GM19025 (cell line): ENCODE results near the gene OTOF.

ENCODE experiments used
- ATAC-seq: cut with Tn5 transposase; IDR thresholded peaks from one replicate; pipeline ENCODE4 v1.9.1; 2021; ENCODE audit warnings: mild to moderate bottlenecking, low read depth, moderate library complexity; ENCODE audit not compliant: unreplicated experiment

OTOF gene

GRCh38 chr2:26477911-26478253, at the start of gene OTOF:
TSS of gene OTOF (minus strand) at chr2:26478124.
- no peak for ATAC-seq

- no peak for ATAC-seq
These were observed 48.7 kb upstream of the OTOF start for GRCh38 chr2:26526589-26526988.

- ATAC-seq, result no peak
These were observed 48.2 kb upstream of the OTOF start for GRCh38 chr2:26526105-26526504.

GRCh38 chr2:26523750-26524149, 45.8 kb upstream of the OTOF start:
- no peak for ATAC-seq

GRCh38 chr2:26522751-26523171, 44.8 kb upstream of the OTOF start:
- no peak for ATAC-seq

GRCh38 chr2:26522325-26522724, 44.4 kb upstream of the OTOF start:
- no peak for ATAC-seq

GRCh38 chr2:26521913-26522180, 43.9 kb upstream of the OTOF start:
- ATAC-seq, result no peak

- ATAC-seq, result no peak
These were observed 43.4 kb upstream of the OTOF start for GRCh38 chr2:26521054-26521912.

- ATAC-seq, result no peak
These were observed 42.2 kb upstream of the OTOF start for GRCh38 chr2:26520148-26520449.

- ATAC-seq, result no peak
These were observed 41.6 kb upstream of the OTOF start for GRCh38 chr2:26519396-26520147.

GRCh38 chr2:26516781-26517180, 38.9 kb upstream of the OTOF start:
- ATAC-seq, result no peak

- ATAC-seq, result no peak
These were observed 38.3 kb upstream of the OTOF start for GRCh38 chr2:26516246-26516645.

GRCh38 chr2:26515771-26516170, 37.8 kb upstream of the OTOF start:
- ATAC-seq, result no peak

- ATAC-seq, result no peak
These were observed 36.1 kb upstream of the OTOF start for GRCh38 chr2:26514045-26514444.

- ATAC-seq, result no peak
These were observed 35.3 kb upstream of the OTOF start for GRCh38 chr2:26513261-26513660.

GRCh38 chr2:26511466-26511865, 33.5 kb upstream of the OTOF start:
- no peak for ATAC-seq

GRCh38 chr2:26510344-26510973, 32.5 kb upstream of the OTOF start:
- no peak for ATAC-seq

GRCh38 chr2:26509141-26509540, 31.2 kb upstream of the OTOF start:
- ATAC-seq, result no peak

GRCh38 chr2:26507932-26508331, 30.0 kb upstream of the OTOF start:
- no peak for ATAC-seq

GRCh38 chr2:26507088-26507487, 29.2 kb upstream of the OTOF start:
- ATAC-seq, result no peak

GRCh38 chr2:26506279-26506678, 28.4 kb upstream of the OTOF start:
- no peak for ATAC-seq

- no peak for ATAC-seq
These were observed 26.1 kb upstream of the OTOF start for GRCh38 chr2:26504002-26504401.
